Trophoblast cell (in vitro differentiated cells and primary cell): Measurements from ENCODE around the gene RMDN2.

Experiments
- DNase-seq, 2 donors: peaks; one replicate each; pipeline ENCODE4 v3.0.0-alpha.2; 2016
- H2AFZ ChIP-seq: 2 replicates; pipeline ENCODE4 v1.6.1; 2013; ENCODE audit warnings: low read length, moderate library complexity, mild to moderate bottlenecking; ENCODE audit not compliant: insufficient read depth, poor library complexity
- H2AK5ac ChIP-seq: 2 replicates; pipeline ENCODE4 v1.6.1; 2013; ENCODE audit warnings: mild to moderate bottlenecking, low read length
- H2BK120ac ChIP-seq: 2 replicates; pipeline ENCODE4 v1.6.1; 2013; ENCODE audit warnings: low read length, mild to moderate bottlenecking, moderate library complexity; ENCODE audit not compliant: insufficient read depth, poor library complexity
- H2BK12ac ChIP-seq: 2 replicates; pipeline ENCODE4 v1.6.1; 2013; ENCODE audit warnings: mild to moderate bottlenecking, low read length, moderate library complexity
- H2BK5ac ChIP-seq: 2 replicates; pipeline ENCODE4 v1.6.1; 2013; ENCODE audit warnings: low read length, low read depth, moderate library complexity, mild to moderate bottlenecking; ENCODE audit not compliant: poor library complexity
- H3K14ac ChIP-seq: 2 replicates; pipeline ENCODE4 v1.6.1; 2013; ENCODE audit warnings: mild to moderate bottlenecking, low read length
- H3K18ac ChIP-seq: 2 replicates; pipeline ENCODE4 v1.6.1; 2013; ENCODE audit warnings: mild to moderate bottlenecking, low read length
- H3K23ac ChIP-seq: 2 replicates; pipeline ENCODE4 v1.6.1; 2013; ENCODE audit warnings: low read length
- H3K27ac ChIP-seq: 2 replicates; pipeline ENCODE4 v1.5.1; 2013; ENCODE audit warnings: low read depth, mild to moderate bottlenecking, inconsistent platforms, low read length, moderate library complexity
- H3K27me3 ChIP-seq: 2 replicates; pipeline ENCODE4 v1.6.1; 2013; ENCODE audit warnings: inconsistent platforms, mild to moderate bottlenecking, low read length, moderate library complexity; ENCODE audit not compliant: insufficient read depth
- H3K36me3 ChIP-seq, 2 experiments: 1 replicate in 1 of 2; 2 replicates in 1 of 2; pipeline ENCODE4 v1.6.1; 2013; ENCODE audit warnings: low read length in 2 of 2, mild to moderate bottlenecking in 2 of 2, moderate library complexity in 1 of 2; ENCODE audit not compliant: insufficient read depth in 2 of 2, control insufficient read depth in 1 of 2
- H3K4ac ChIP-seq: 2 replicates; pipeline ENCODE4 v1.6.1; 2013; ENCODE audit warnings: low read depth, mild to moderate bottlenecking, low read length, moderate library complexity
- H3K4me1 ChIP-seq, 2 experiments: 1 replicate in 1 of 2; 2 replicates in 1 of 2; pipeline ENCODE4 v1.6.1; 2013; ENCODE audit warnings: low read length in 2 of 2, mild to moderate bottlenecking in 2 of 2, moderate library complexity in 1 of 2; ENCODE audit not compliant: insufficient read depth in 2 of 2, control insufficient read depth in 1 of 2
- H3K4me2 ChIP-seq: 2 replicates; pipeline ENCODE4 v1.6.1; 2013; ENCODE audit warnings: inconsistent platforms, mild to moderate bottlenecking, low read length, moderate library complexity
- H3K4me3 ChIP-seq: 2 replicates; pipeline ENCODE4 v1.5.1; 2013; ENCODE audit warnings: mild to moderate bottlenecking, low read depth, low read length, inconsistent platforms
- H3K79me1 ChIP-seq: one replicate; pipeline ENCODE4 v1.6.1; 2013; ENCODE audit warnings: low read length
- H3K79me2 ChIP-seq: 2 replicates; pipeline ENCODE4 v1.6.1; 2013; ENCODE audit warnings: low read length, mild to moderate bottlenecking; ENCODE audit not compliant: control insufficient read depth, insufficient read depth, poor library complexity
- H3K9ac ChIP-seq: 2 replicates; pipeline ENCODE4 v1.6.1; 2013; ENCODE audit warnings: mild to moderate bottlenecking, low read length
- H3K9me3 ChIP-seq: 2 replicates; pipeline ENCODE4 v1.6.1; 2013; ENCODE audit warnings: low read depth, mild to moderate bottlenecking, control low read depth, inconsistent platforms, low read length; ENCODE audit not compliant: insufficient read depth
- H4K12ac ChIP-seq: 2 replicates; pipeline ENCODE4 v1.6.1; 2013; ENCODE audit warnings: low read depth, mild to moderate bottlenecking, low read length, moderate library complexity
- H4K8ac ChIP-seq: 2 replicates; pipeline ENCODE4 v1.6.1; 2013; ENCODE audit warnings: low read depth, mild to moderate bottlenecking, low read length, moderate library complexity
- H4K91ac ChIP-seq: one replicate; pipeline ENCODE4 v1.6.1; 2013; ENCODE audit warnings: low read depth, mild to moderate bottlenecking, low read length, moderate library complexity
- WGBS: extraction: QIAGEN DNeasy Blood & Tissue Kit; methylation state at CpG from one replicate; pipeline ENCODE4 v1.1.7; 2013; ENCODE audit warnings: missing lambda C conversion rate; ENCODE audit not compliant: insufficient read length, insufficient coverage; ENCODE audit errors: extremely low coverage; 5-methylcytosine and 5-hydroxymethylcytosine counted together

Gene RMDN2

DNA sequence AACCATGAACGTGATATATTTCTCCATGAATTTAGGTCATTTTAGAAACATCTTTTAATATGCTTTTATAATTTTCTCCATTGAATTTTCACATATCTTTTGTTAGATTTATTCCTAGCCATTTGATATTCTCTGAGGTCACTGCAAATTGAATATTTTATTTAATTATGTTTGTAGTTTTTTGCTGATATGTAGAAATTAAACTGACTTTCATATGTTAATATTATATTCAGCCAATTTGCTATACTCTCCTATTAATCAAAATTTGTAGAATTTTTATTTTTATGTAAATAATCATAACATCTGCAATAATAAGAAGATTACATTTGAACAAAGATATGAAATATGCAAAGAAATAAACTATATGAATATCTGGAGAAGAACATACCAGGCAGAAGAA, 46.9 kb downstream of the RMDN2 start:
- Histone ChIP-seq H4K8ac (no peak overlapping the region), H3K27me3 (no peaks in the 10 kb centered on the region), H3K9me3 (no peaks in the 10 kb centered on the region), H2BK120ac (no peak overlapping the region), H3K36me3 (no peaks in the 10 kb centered on the region), H3K14ac (no peak overlapping the region), H2AK5ac (no peak overlapping the region), H3K79me1 (no peaks in the 10 kb centered on the region), H3K9ac (no peak overlapping the region), H3K79me2 (no peaks in the 10 kb centered on the region), H3K18ac (no peak overlapping the region), H3K4me1 (no peaks in the 10 kb centered on the region), H3K4ac (no peak overlapping the region), H2AFZ (no peak overlapping the region), H3K23ac (no peak overlapping the region), H3K4me3 (no peak overlapping the region), H3K27ac (no peak overlapping the region), H2BK12ac (no peak overlapping the region), H3K4me2 (no peak overlapping the region), H4K91ac (no peak overlapping the region), H4K12ac (no peak overlapping the region), H2BK5ac (no peak overlapping the region)
- no peak for DNase-seq
- no CpG with 5 or more reads among the region's 1 CpG for WGBS

- H3K79me1 ChIP-seq = no peaks in the 10 kb centered on the region
Measured at GRCh38 chr2:37973615-37974353, 48.7 kb downstream of the RMDN2 start.

GRCh38 chr2:37975808-37976207, 50.7 kb downstream of the RMDN2 start:
- no peak for DNase-seq
- no CpG with 5 or more reads among the region's 2 CpGs for WGBS
- H3K27ac ChIP-seq = no peak overlapping the region

More at GRCh38 chr2:37973615-37974353, 48.7 kb downstream of the RMDN2 start:
- Histone ChIP-seq H3K9ac (no peak overlapping the region), H3K36me3 (no peaks in the 10 kb centered on the region), H3K23ac (no peak overlapping the region), H2BK120ac (no peak overlapping the region), H3K4ac (no peak overlapping the region), H2BK12ac (no peak overlapping the region), H3K14ac (no peak overlapping the region), H3K4me1 (no peaks in the 10 kb centered on the region), H3K4me2 (no peak overlapping the region), H3K9me3 (no peaks in the 10 kb centered on the region), H3K4me3 (no peak overlapping the region), H3K18ac (no peak overlapping the region), H2AK5ac (no peak overlapping the region), H4K12ac (no peak overlapping the region), H4K91ac (no peak overlapping the region), H3K79me2 (no peaks in the 10 kb centered on the region), H3K27me3 (no peaks in the 10 kb centered on the region), H2AFZ (no peak overlapping the region), H4K8ac (no peak overlapping the region), H2BK5ac (no peak overlapping the region), H3K27ac (no peak overlapping the region)
- no peak for DNase-seq
- 100% methylated on average over 1 of the region's 15 CpGs for WGBS

DNA sequence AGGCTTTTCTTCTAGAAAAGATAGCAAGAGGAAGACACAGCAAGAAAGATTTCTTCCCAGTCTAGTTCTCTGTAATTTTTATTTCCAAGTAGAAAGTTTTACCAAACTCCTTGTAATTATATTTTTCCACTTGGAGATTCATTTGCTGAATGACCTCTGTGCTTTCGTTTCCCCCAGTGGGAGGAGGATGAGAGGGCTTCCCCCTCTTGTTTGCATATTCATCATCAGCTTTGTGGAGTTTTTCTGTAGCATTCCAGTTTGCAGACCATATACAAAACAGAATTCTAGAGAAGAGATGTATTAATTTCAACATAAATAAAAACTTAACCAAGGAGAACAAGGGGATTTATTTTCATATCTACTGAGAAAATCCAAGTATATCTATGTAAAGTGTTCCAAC, 51.3 kb downstream of the RMDN2 start:
- H3K9me3 ChIP-seq = no peaks in the 10 kb centered on the region
- H3K4me2 ChIP-seq = no peak overlapping the region
- no peak overlapping the region for H4K12ac ChIP-seq
- H3K4me3 ChIP-seq = no peak overlapping the region
- no peaks in the 10 kb centered on the region for H3K36me3 ChIP-seq
- H2BK120ac ChIP-seq = no peak overlapping the region
- no peak for DNase-seq
- H3K4me1 ChIP-seq = no peaks in the 10 kb centered on the region
- no peak overlapping the region for H2BK5ac ChIP-seq
- no peak overlapping the region for H3K18ac ChIP-seq
- no peak overlapping the region for H3K27ac ChIP-seq
- H3K23ac ChIP-seq = no peak overlapping the region
- no peaks in the 10 kb centered on the region for H3K27me3 ChIP-seq
- H4K8ac ChIP-seq = no peak overlapping the region
- WGBS = no CpG with 5 or more reads among the region's 1 CpG
- no peak overlapping the region for H2BK12ac ChIP-seq
- no peaks in the 10 kb centered on the region for H3K79me2 ChIP-seq
- no peak overlapping the region for H2AK5ac ChIP-seq
- H3K9ac ChIP-seq = no peak overlapping the region
- no peak overlapping the region for H3K14ac ChIP-seq
- no peak overlapping the region for H3K4ac ChIP-seq
- H2AFZ ChIP-seq = no peak overlapping the region
- no peaks in the 10 kb centered on the region for H3K79me1 ChIP-seq
- H4K91ac ChIP-seq = no peak overlapping the region

More at GRCh38 chr2:37975808-37976207, 50.7 kb downstream of the RMDN2 start:
- Histone ChIP-seq H3K36me3 (no peaks in the 10 kb centered on the region), H4K12ac (no peak overlapping the region), H3K18ac (no peak overlapping the region), H4K91ac (no peak overlapping the region), H3K27me3 (no peaks in the 10 kb centered on the region), H3K4me3 (no peak overlapping the region), H3K9me3 (no peaks in the 10 kb centered on the region), H3K9ac (no peak overlapping the region), H3K4me1 (no peaks in the 10 kb centered on the region), H3K4ac (no peak overlapping the region), H4K8ac (no peak overlapping the region), H2BK12ac (no peak overlapping the region), H3K14ac (no peak overlapping the region), H2AFZ (no peak overlapping the region), H2AK5ac (no peak overlapping the region), H3K79me1 (no peaks in the 10 kb centered on the region), H2BK5ac (no peak overlapping the region), H3K23ac (no peak overlapping the region), H3K79me2 (no peaks in the 10 kb centered on the region), H2BK120ac (no peak overlapping the region), H3K4me2 (no peak overlapping the region)
